Liver (tissue), 9 donors: ENCODE results near the gene COA1. TPM values are rescaled to one million over a fixed set of nuclear protein-coding genes. Genes with fewer than 3 reads are reported as not detected.

ENCODE experiments used
- DNase-seq: peaks from one replicate; pipeline ENCODE4 v3.0.0-alpha.2; 2017; ENCODE audit warnings: low spot score
- H3K27ac ChIP-seq, 2 donors: one replicate each; pipeline ENCODE4 v1.7.0; 2013; ENCODE audit warnings: inconsistent platforms in 2 of 2, low read length in 2 of 2, control low read depth in 1 of 2, low read depth in 1 of 2, mild to moderate bottlenecking in 1 of 2
- H3K27me3 ChIP-seq, 4 donors: one replicate each; pipeline versions ENCODE4 v1.6.1 to v1.7.0; 2013; ENCODE audit warnings: low read length in 3 of 4, inconsistent platforms in 1 of 4, mild to moderate bottlenecking in 1 of 4, moderate library complexity in 1 of 4; ENCODE audit not compliant: control insufficient read depth in 4 of 4, insufficient read depth in 4 of 4
- H3K36me3 ChIP-seq, 4 donors: one replicate each; pipeline versions ENCODE4 v1.6.1 to v1.7.0; 2013; ENCODE audit warnings: low read length in 3 of 4, mild to moderate bottlenecking in 3 of 4, low read depth in 1 of 4, moderate library complexity in 1 of 4; ENCODE audit not compliant: control insufficient read depth in 4 of 4, insufficient read depth in 3 of 4
- H3K4me1 ChIP-seq, 4 donors: one replicate each; pipeline versions ENCODE4 v1.6.1 to v1.7.0; 2013; ENCODE audit warnings: low read length in 3 of 4, mild to moderate bottlenecking in 3 of 4, moderate library complexity in 1 of 4; ENCODE audit not compliant: control insufficient read depth in 4 of 4, insufficient read depth in 4 of 4
- H3K4me3 ChIP-seq, 3 donors: one replicate each; pipeline versions ENCODE4 v1.6.1 to v1.7.0; 2013; ENCODE audit warnings: low read length in 3 of 3, control low read depth in 1 of 3, low read depth in 1 of 3, mild to moderate bottlenecking in 1 of 3
- H3K9ac ChIP-seq, 2 donors: one replicate each; pipeline ENCODE4 v1.7.0; 2013; ENCODE audit warnings: low read length in 2 of 2, mild to moderate bottlenecking in 2 of 2, moderate library complexity in 2 of 2, control low read depth in 1 of 2, low read depth in 1 of 2
- H3K9me3 ChIP-seq, 4 donors: one replicate each; pipeline versions ENCODE4 v1.6.1 to v1.7.0; 2013; ENCODE audit warnings: low read length in 3 of 4; ENCODE audit not compliant: control insufficient read depth in 4 of 4
- ATF3 ChIP-seq: IDR thresholded peaks from 2 replicates; pipeline ENCODE4 v1.6.1; 2016; ENCODE audit warnings: antibody characterized with exemption
- CTCF ChIP-seq: fragments of 150-350 bp; IDR thresholded peaks from 2 replicates; pipeline ENCODE4 v1.5.1; 2017; ENCODE audit warnings: improper control_type of control experiment, low read depth, low read length; ENCODE audit not compliant: missing input control
- FOXA1 ChIP-seq: IDR thresholded peaks from 2 replicates; pipeline ENCODE4 v1.6.1; 2016; ENCODE audit warnings: antibody characterized with exemption
- FOXA2 ChIP-seq: IDR thresholded peaks from 2 replicates; pipeline ENCODE4 v1.6.1; 2016; ENCODE audit warnings: antibody characterized with exemption
- GABPA ChIP-seq, 2 donors: IDR thresholded peaks in 1 of 2; conservative IDR thresholded peaks in 1 of 2; 2 replicates each; pipeline ENCODE4 v1.6.1; 2016; ENCODE audit warnings: antibody characterized with exemption in 2 of 2, mild to moderate bottlenecking in 1 of 2, moderate library complexity in 1 of 2
- HNF4A ChIP-seq, 2 donors: conservative IDR thresholded peaks; 2 replicates each; pipeline ENCODE4 v1.6.1; 2016; ENCODE audit warnings: antibody characterized with exemption in 2 of 2, mild to moderate bottlenecking in 2 of 2
- HNF4G ChIP-seq: IDR thresholded peaks from 2 replicates; pipeline ENCODE4 v1.6.1; 2016; ENCODE audit warnings: antibody characterized with exemption
- JUND ChIP-seq, 2 donors: IDR thresholded peaks; 2 replicates each; pipeline ENCODE4 v1.6.1; 2016; ENCODE audit warnings: antibody characterized with exemption in 2 of 2
- MAX ChIP-seq: IDR thresholded peaks from 2 replicates; pipeline ENCODE4 v1.6.1; 2016; ENCODE audit warnings: antibody characterized with exemption
- NR2F2 ChIP-seq: IDR thresholded peaks from 2 replicates; pipeline ENCODE4 v1.6.1; 2016; ENCODE audit warnings: antibody characterized with exemption
- RAD21 ChIP-seq, 2 donors: IDR thresholded peaks; 2 replicates each; pipeline ENCODE4 v1.6.1; 2016; ENCODE audit warnings: antibody characterized with exemption in 2 of 2, mild to moderate bottlenecking in 2 of 2
- REST ChIP-seq: IDR thresholded peaks from 2 replicates; pipeline ENCODE4 v1.6.1; 2016; ENCODE audit warnings: antibody characterized with exemption, mild to moderate bottlenecking
- RXRA ChIP-seq, 2 donors: IDR thresholded peaks; 2 replicates each; pipeline ENCODE4 v1.6.1; 2017 to 2018; ENCODE audit warnings: antibody characterized with exemption in 2 of 2, mild to moderate bottlenecking in 1 of 2
- SP1 ChIP-seq: IDR thresholded peaks from 2 replicates; pipeline ENCODE4 v1.6.1; 2018; ENCODE audit warnings: antibody characterized with exemption, mild to moderate bottlenecking
- TAF1 ChIP-seq: conservative IDR thresholded peaks from 2 replicates; pipeline ENCODE4 v1.6.1; 2016; ENCODE audit warnings: antibody characterized with exemption, mild to moderate bottlenecking
- YY1 ChIP-seq: IDR thresholded peaks from 2 replicates; pipeline ENCODE4 v1.6.1; 2016; ENCODE audit warnings: antibody characterized with exemption, mild to moderate bottlenecking
- ZBTB33 ChIP-seq: IDR thresholded peaks from 2 replicates; pipeline ENCODE4 v1.6.1; 2016; ENCODE audit warnings: antibody characterized with exemption
- WGBS: extraction: QIAGEN DNeasy Blood & Tissue Kit; methylation state at CpG from one replicate; pipeline ENCODE4 v1.1.7; 2013; 5-methylcytosine and 5-hydroxymethylcytosine counted together
- polyA plus RNA-seq, 2 donors: library from polyadenylated mRNA; stranded (reverse) in 1 of 2; unstranded in 1 of 2; fragments of 200-250 nt in 1 of 2; fragments of >200 nt in 1 of 2; fragmentation: Nextera tagmentation in 1 of 2; extraction: Ambion mirVana in 1 of 2; gene quantifications; one replicate each; pipeline versions ENCODE4 v1.2.1 to v1.2.3, GENCODE V29; 2013 to 2015
- total RNA-seq, 2 donors: library from RNA; depleted of rRNA; stranded (reverse); fragments of >200 nt; gene quantifications; one replicate each; pipeline ENCODE4 v1.2.3, GENCODE V29; 2014
- donor health status: healthy.
- donor health status: healthy.
- donor health status: healthy.
- donor health status: healthy.
- donor health status: healthy.

The COA1 gene
- total and polyA plus RNA-seq, 4 donors, result 16.6 to 37.8 (median 29.4) TPM

- Histone ChIP-seq H3K4me3 (no peak overlapping the region), H3K27me3 (no peaks in the 10 kb centered on the region), H3K9ac (no peak overlapping the region), H3K9me3 (no peaks in the 10 kb centered on the region), H3K4me1 (peaks cover 0 to 4% (median 2%) of the 10 kb centered on the region in 4 donors), H3K36me3 (peaks cover 0 to 3% (median 0%) of the 10 kb centered on the region in 4 donors), H3K27ac (no peak overlapping the region)
- no peak for DNase-seq
- TF ChIP-seq FOXA2, result no peak
- WGBS, result 93% methylated on average over 5 of the region's 5 CpGs
Observed at GRCh38 chr7:43769281-43769680, 40.0 kb upstream of the COA1 start.

- Histone ChIP-seq H3K4me3 (no peak overlapping the region), H3K36me3 (peaks cover 0 to 3% (median 0%) of the 10 kb centered on the region in 4 donors), H3K27me3 (no peaks in the 10 kb centered on the region), H3K4me1 (peaks cover 0 to 4% (median 2%) of the 10 kb centered on the region in 4 donors), H3K9ac (no peak overlapping the region), H3K9me3 (no peaks in the 10 kb centered on the region), H3K27ac (no peak overlapping the region)
- no peak for DNase-seq
- WGBS, result 95% methylated on average over 4 of the region's 4 CpGs
- no peak for TF ChIP-seq RXRA (IDR thresholded peaks at IDR 0.05)
- no peak for TF ChIP-seq RAD21 (IDR thresholded peaks at IDR 0.05)
- no peak for TF ChIP-seq SP1
- no peak for TF ChIP-seq HNF4A (conservative IDR thresholded peaks at IDR 0.05)
- no peak for TF ChIP-seq YY1
- no peak for TF ChIP-seq TAF1
- TF ChIP-seq REST, result no peak
- TF ChIP-seq MAX, result no peak
- TF ChIP-seq ZBTB33, result no peak
- TF ChIP-seq JUND (IDR thresholded peaks at IDR 0.05), result no peak
- no peak for TF ChIP-seq ATF3
- TF ChIP-seq HNF4G, result no peak
- TF ChIP-seq FOXA1, result no peak
- no peak for TF ChIP-seq GABPA (IDR thresholded peaks at IDR 0.05 in 1 of 2, conservative IDR thresholded peaks at IDR 0.05 in 1 of 2)
- no peak for TF ChIP-seq NR2F2
- TF ChIP-seq FOXA2, result no peak
- no peak for TF ChIP-seq CTCF
Observed at GRCh38 chr7:43768887-43769272, 39.6 kb upstream of the COA1 start.
